DLD1 (cell line): ENCODE results near the gene CCDC51.
"Not testable (repeated sequence)": the region's sequence is repeated elsewhere in the genome, so short reads cannot be mapped to it uniquely, and the experiment has no call there.

ENCODE experiments used
- in situ Hi-C: cut with HindIII; loops from 2 replicates; pipeline ENCODE4 v1.10.0; 2017; ENCODE audit warnings: low sequenced_read_pairs

Gene CCDC51

DNA sequence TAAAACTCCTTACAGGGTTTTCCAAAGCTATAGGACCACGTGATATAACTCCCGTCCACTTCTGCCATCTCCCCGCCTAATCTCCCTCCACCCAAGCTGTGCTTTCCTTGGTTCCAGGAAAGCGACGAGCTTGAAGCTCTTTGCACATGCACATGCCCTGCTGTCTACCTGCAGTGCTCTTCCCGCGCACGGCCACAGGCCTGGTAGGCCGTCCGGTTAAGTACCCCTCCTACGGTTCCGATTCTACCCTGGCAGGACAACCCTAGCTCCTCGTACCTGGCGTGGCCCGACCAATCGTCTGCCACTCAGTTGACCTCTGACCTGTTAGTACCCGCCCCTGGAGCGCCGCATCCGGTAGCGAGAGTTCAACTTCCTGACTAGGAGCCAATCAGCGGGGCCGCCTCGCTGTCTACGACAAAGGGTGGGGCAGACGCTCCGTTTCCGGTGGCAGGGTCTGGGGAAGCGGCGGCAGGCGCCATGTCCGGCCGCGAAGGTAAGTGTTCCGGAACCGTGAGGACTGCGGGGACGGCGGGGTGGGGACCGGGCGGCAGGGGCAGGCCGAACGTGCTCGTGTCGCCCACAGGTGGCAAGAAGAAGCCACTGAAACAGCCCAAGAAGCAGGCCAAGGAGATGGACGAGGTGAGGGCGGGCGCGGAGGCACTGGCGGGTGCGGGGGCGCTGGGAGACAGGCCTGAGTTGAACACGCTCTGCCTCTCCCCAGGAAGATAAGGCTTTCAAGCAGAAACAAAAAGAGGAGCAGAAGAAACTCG lies at the start of gene CCDC51, which contains the start of gene TMA7:
CCDC51 (minus strand) TSS at position 300 of the 770 bp plus-strand sequence. CDS start 4,991 bp downstream, outside the sequence.
TMA7 (plus strand) TSS at position 438 of the 770 bp plus-strand sequence; CDS start at position 478, 40 bp downstream.
- in situ Hi-C loops = loop anchor here (5.0 kb wide), 1 partner anchor 43 kb away; no protein-coding TSS in a partner anchor

- in situ Hi-C loops = no loop called here
Observed at GRCh38 chr3:48486952-48487351, 47.0 kb upstream of the CCDC51 start.

DNA sequence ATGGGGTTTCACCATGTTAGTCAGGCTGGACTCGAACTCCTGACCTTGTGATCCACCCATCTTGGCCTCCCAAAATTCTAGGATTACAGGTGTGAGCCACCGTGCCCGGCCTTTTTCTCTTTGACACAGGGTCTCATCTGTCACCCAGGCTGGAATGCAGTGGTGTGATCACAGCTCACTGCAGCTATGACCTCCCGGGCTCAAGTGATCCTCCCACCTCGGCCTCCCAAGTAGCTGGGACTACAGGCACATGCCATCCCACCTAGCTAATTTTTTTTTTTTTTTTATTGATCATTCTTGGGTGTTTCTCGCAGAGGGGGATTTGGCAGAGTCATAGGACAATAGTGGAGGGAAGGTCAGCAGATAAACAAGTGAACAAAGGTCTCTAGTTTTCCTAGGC lies 42.9 kb upstream of the CCDC51 start:
- in situ Hi-C loops = not testable (repeated sequence)

DNA sequence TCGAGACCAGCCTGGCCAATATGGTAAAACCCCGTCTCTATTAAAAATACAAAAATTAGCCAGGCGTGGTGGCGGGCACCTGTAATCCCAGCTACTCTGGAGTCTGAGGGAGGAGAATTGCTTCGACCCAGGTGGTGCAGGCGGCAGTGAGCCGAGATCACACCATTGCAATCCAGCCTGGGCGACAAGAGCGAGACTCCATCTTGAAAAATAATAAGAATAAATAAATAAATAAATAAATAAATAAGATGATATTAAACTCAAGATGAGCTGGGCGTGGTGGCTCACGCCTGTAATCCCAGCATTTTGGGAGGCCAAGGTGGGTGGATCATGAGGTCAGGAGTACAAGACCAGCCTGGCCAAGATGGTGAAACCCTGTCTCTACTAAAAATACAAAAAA lies 41.0 kb upstream of the CCDC51 start:
- in situ Hi-C loops = not testable (repeated sequence)

- in situ Hi-C loops = no loop called here
Observed at GRCh38 chr3:48478626-48479555, 39.0 kb upstream of the CCDC51 start.

DNA sequence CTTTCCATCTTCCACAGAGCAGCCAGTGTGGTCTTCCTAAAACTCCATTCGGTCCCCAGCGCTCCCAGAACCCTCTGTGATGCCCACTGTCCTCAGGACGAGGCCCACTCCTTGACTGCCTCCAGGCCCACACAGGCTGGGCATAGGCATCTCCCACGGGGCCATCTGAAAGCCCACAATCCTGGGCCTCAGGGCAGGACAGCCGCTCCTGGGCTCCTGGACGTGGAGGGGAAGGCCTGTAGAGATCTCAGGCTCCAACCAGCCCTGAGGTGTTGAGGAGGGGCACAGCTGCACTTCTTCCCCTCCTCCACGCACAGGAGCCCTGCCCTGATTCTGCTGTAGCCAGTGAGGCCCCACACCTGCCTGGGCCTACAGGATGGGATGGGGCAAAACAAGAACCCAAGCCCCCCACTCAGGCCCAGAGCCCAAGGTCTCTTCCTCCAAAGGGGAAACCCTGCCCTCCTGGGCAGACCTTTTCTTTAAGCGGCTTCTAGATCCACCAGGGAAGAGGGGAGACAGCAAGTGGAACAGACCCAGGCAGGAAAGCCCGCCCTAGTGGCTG lies 38.1 kb upstream of the CCDC51 start:
- in situ Hi-C loops = no loop called here

- in situ Hi-C loops = no loop called here
Observed at GRCh38 chr3:48476426-48477053, 36.6 kb upstream of the CCDC51 start.

GRCh38 chr3:48475188-48475587 lies 35.3 kb upstream of the CCDC51 start:
- in situ Hi-C loops = no loop called here

GRCh38 chr3:48474619-48475018 lies 34.7 kb upstream of the CCDC51 start:
- in situ Hi-C loops = loop anchor here (5.0 kb wide), 1 partner anchor 83 kb away; the partner anchor contains the start of gene PFKFB4

DNA sequence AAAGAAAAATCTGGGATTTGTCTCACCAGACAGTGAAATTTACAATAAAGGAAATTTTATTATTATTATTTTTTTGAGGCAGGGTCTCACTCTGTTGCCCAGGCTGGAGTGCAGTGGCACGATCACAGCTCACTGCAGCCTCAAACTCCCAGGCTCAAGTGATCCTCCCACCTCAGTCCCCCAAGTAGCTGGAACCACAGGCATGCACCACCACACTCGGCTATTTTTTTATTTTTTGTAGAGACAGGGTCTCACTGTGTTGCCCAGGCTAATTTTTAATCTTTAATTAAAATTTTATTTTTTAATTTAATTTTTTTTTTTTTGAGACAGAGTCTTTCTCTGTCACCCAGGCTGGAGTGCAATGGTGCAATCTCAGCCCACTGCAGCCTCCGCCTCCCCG lies 34.1 kb upstream of the CCDC51 start:
- in situ Hi-C loops = loop anchor here (5.0 kb wide), 1 partner anchor 83 kb away; the partner anchor contains the start of gene PFKFB4

DNA sequence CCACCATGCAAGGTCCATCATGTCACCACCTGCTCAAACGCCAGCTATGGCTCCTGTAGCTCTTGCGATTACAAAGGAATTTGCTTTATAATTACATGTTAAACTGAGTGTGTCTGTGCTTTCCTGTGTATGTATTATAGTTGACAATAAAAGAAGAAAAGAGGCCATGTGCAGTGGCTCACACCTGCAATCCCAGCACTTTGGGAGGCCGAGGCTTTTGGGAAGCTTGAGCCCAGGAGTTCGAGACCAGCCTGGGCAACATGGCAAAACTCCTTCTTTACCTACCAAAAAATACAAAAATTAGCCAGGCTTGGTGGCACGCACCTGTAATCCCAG lies 33.7 kb upstream of the CCDC51 start:
- in situ Hi-C loops = loop anchor here (5.0 kb wide), 1 partner anchor 84 kb away; the partner anchor contains the start of gene PFKFB4

- in situ Hi-C loops = loop anchor here (5.0 kb wide), 1 partner anchor 84 kb away; the partner anchor contains the start of gene PFKFB4
Observed at GRCh38 chr3:48472923-48473616, 33.2 kb upstream of the CCDC51 start.

DNA sequence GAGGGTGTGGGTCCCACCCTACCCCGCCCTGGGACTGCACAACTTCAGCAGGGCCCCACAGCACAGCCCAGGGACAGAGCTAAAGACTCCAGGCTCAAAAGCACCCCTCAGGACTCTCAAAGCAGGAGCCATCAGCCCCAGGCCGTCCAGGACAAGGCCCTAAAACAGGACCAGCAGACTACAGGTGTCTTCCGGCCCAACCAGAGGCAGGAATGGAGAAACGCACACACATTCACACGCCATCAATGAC lies 32.7 kb upstream of the CCDC51 start:
- in situ Hi-C loops = loop anchor here (5.0 kb wide), 1 partner anchor 85 kb away; the partner anchor contains the start of gene PFKFB4

DNA sequence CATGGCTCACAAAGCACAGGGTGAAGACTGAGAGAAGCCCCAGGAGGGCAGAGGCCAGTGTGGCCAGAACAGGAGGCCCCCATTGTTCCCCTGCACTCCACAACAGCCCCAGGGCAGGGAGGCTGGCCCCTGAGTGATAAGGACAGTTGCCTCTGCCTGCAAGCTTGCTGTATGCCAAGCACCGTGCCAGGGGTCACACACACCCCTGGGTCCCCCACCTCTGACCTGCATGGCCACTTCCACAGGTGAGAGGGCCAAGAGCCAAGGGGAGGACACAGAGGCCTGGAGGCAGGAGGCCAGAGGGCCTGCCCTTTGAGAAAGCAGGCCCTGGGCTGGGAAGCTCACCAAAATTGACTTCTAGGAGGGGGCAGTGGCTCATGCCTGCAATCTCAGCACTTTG lies 30.4 kb upstream of the CCDC51 start:
- in situ Hi-C loops = loop anchor here (5.0 kb wide), 1 partner anchor 87 kb away; the partner anchor contains the start of gene PFKFB4

DNA sequence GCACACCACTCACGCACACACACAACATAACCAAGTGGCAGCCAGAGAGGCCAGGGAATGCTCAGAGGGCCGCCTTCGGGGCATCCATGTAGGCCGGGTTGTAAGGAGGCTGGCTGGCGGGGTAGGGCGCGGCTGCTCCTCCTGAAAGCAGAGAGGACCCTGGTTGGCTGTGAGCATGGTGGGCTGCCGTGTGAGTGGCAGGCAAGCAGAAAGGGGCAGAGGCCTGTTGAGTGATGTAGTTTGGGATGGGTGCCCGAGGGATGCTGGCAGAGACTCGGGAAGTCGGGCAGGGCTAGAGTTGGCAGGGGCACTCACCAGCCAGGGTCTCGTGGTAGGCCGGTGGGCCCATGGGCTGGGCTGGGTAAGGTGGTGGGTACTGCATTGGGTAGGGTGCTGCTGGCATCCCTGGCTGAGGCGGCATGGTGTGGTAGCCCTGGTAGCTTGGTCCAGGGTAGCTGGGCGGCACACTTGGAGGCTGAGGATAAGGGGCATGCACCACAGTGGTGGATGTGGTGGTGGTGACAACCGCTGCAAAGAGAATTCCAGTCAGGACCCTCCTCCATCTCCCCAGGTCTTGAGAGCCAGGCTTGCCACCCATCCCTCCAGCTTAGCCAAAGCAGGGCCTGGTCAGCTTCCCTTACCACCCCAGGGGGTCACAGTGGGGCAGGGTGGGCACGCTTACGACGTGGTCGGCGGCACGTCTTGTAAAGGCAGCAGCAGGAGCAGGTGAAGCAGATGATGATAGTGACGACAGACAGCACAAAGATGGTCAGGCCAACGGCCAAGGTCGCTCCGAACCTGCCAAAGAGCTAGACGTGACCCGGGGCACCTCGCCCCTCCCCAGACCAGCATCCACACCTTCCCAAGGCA lies 29.4 kb upstream of the CCDC51 start:
- in situ Hi-C loops = no loop called here

GRCh38 chr3:48468329-48468731 lies 28.4 kb upstream of the CCDC51 start:
- in situ Hi-C loops = no loop called here

- in situ Hi-C loops = no loop called here
Observed at GRCh38 chr3:48467473-48468267, 27.8 kb upstream of the CCDC51 start.

- in situ Hi-C loops = no loop called here
Observed at GRCh38 chr3:48467110-48467454, 27.2 kb upstream of the CCDC51 start.
